HG03460 (cell line): Measurements from ENCODE around the gene TRIM16.
"Not testable (repeated sequence)": the region's sequence is repeated elsewhere in the genome, so short reads cannot be mapped to it uniquely, and the experiment has no call there.

Source experiments
- ATAC-seq: cut with Tn5 transposase; IDR thresholded peaks from one replicate; pipeline ENCODE4 v1.9.1; 2021; ENCODE audit not compliant: unreplicated experiment

The TRIM16 gene

GRCh38 chr17:15683824-15684478 lies at the start of gene TRIM16:
TSS of gene TRIM16 (minus strand) at chr17:15684311. CDS start at chr17:15651609, 32,702 bp downstream.
- peak; percentile 94 for ATAC-seq

- not testable (repeated sequence) for ATAC-seq
Measured at GRCh38 chr17:15733174-15733789, 49.2 kb upstream of the TRIM16 start.

- ATAC-seq, result not testable (repeated sequence)
Measured at GRCh38 chr17:15731900-15732299, 47.8 kb upstream of the TRIM16 start, which contains the start of gene TBC1D26. TSS of gene TBC1D26 (plus strand) at chr17:15732283. CDS start at chr17:15735349, 3,066 bp downstream.

- ATAC-seq, result not testable (repeated sequence)
Measured at GRCh38 chr17:15730535-15730934, 46.4 kb upstream of the TRIM16 start.

GRCh38 chr17:15716601-15717563 lies 32.8 kb upstream of the TRIM16 start:
- not testable (repeated sequence) for ATAC-seq

- ATAC-seq, result not testable (repeated sequence)
Measured at GRCh38 chr17:15708879-15709278, 24.8 kb upstream of the TRIM16 start.

- not testable (repeated sequence) for ATAC-seq
Measured at GRCh38 chr17:15704813-15705212, 20.7 kb upstream of the TRIM16 start.

GRCh38 chr17:15704239-15704638 lies 20.1 kb upstream of the TRIM16 start:
- not testable (repeated sequence) for ATAC-seq

- peak; percentile 17 for ATAC-seq
Measured at GRCh38 chr17:15699937-15700336, 15.8 kb upstream of the TRIM16 start.

GRCh38 chr17:15699413-15699924 lies 15.4 kb upstream of the TRIM16 start, which contains the start of gene ZNF286A:
TSS of gene ZNF286A (plus strand) at chr17:15699752. CDS start at chr17:15700330, 578 bp downstream.
- ATAC-seq, result peak; percentile 94

- ATAC-seq, result peak; percentile 8
Measured at GRCh38 chr17:15698967-15699366, 14.9 kb upstream of the TRIM16 start.

GRCh38 chr17:15687494-15687893 lies 3.4 kb upstream of the TRIM16 start:
- not testable (repeated sequence) for ATAC-seq

- not testable (repeated sequence) for ATAC-seq
Measured at GRCh38 chr17:15683135-15683534, 976 bp downstream of the TRIM16 start.

- ATAC-seq, result not testable (repeated sequence)
Measured at GRCh38 chr17:15675991-15676390, 8.1 kb downstream of the TRIM16 start.

GRCh38 chr17:15674640-15675039 lies 9.5 kb downstream of the TRIM16 start:
- ATAC-seq, result not testable (repeated sequence)

- ATAC-seq, result not testable (repeated sequence)
Measured at GRCh38 chr17:15669526-15669925, 14.6 kb downstream of the TRIM16 start.

- no peak for ATAC-seq
Measured at GRCh38 chr17:15663691-15664090, 20.4 kb downstream of the TRIM16 start.

GRCh38 chr17:15663176-15663575 lies 20.9 kb downstream of the TRIM16 start:
- no peak for ATAC-seq

GRCh38 chr17:15662681-15663080 lies 21.4 kb downstream of the TRIM16 start:
- ATAC-seq, result no peak

GRCh38 chr17:15660077-15660476 lies 24.0 kb downstream of the TRIM16 start:
- no peak for ATAC-seq

GRCh38 chr17:15659663-15660062 lies 24.4 kb downstream of the TRIM16 start:
- no peak for ATAC-seq
